Right lobe of liver (tissue), 6 donors: Measurements from ENCODE around the gene FYN. TPM values are rescaled to one million over a fixed set of nuclear protein-coding genes. Genes with fewer than 3 reads are reported as not detected.

ENCODE experiments used
- ATAC-seq, 4 donors: fragments of 200-7000 bp; cut with Tn5 transposase; one replicate each; pipeline ENCODE4 v1.9.1; 2020; ENCODE audit warnings: mild to moderate bottlenecking in 4 of 4, moderate library complexity in 4 of 4
- DNase-seq, 3 donors: peaks; one replicate each; pipeline ENCODE4 v3.0.0-alpha.2; 2020
- H3K27ac ChIP-seq, 3 donors: fragments of 200-600 bp; one replicate each; pipeline ENCODE4 v1.8.0; 2022
- H3K27me3 ChIP-seq, 2 donors: fragments of 200-600 bp; one replicate each; pipeline ENCODE4 v1.8.0; 2022
- H3K36me3 ChIP-seq, 4 donors: fragments of 200-600 bp; sonication (generic) in 1 of 4; one replicate each; pipeline versions ENCODE4 v1.5.1 to v1.8.0; 2017 to 2022; ENCODE audit warnings: control low read depth in 1 of 4
- H3K4me1 ChIP-seq, 4 donors: fragments of 200-600 bp; sonication (generic) in 1 of 4; one replicate each; pipeline versions ENCODE4 v1.5.1 to v1.8.0; 2017 to 2022; ENCODE audit warnings: control low read depth in 1 of 4
- H3K4me3 ChIP-seq, 3 donors: fragments of 200-600 bp; one replicate each; pipeline ENCODE4 v1.8.0; 2022
- H3K9me3 ChIP-seq, 4 donors: fragments of 200-600 bp; sonication (generic) in 1 of 4; one replicate each; pipeline versions ENCODE4 v1.5.1 to v1.8.0; 2017 to 2022; ENCODE audit warnings: control low read depth in 1 of 4
- CTCF ChIP-seq, 4 donors: fragments of 200-600 bp in 3 of 4; fragments of 450-650 bp in 1 of 4; IDR thresholded peaks; one replicate each; pipeline versions ENCODE4 v1.5.1 to v1.8.0; 2016 to 2022; ENCODE audit warnings: antibody characterized with exemption in 4 of 4, mild to moderate bottlenecking in 2 of 4
- POLR2A ChIP-seq: fragments of 450-650 bp; IDR thresholded peaks from one replicate; pipeline ENCODE4 v1.6.1; 2017; ENCODE audit warnings: antibody characterized with exemption, mild to moderate bottlenecking
- WGBS: methylation state at CpG from one replicate; pipeline ENCODE4 v1.1.6; 2018; ENCODE audit warnings: low coverage, low lambda C conversion rate; ENCODE audit not compliant: insufficient coverage; ENCODE audit errors: missing lambda C conversion rate; 5-methylcytosine and 5-hydroxymethylcytosine counted together
- intact Hi-C, 2 donors: fragments of 100-400 bp; cut with DNase I; formaldehyde crosslinking; loops; one replicate each; pipeline versions ENCODE4 v1.11.2 to v1.14.1; 2022
- total RNA-seq, 6 experiments: library from RNA; depleted of rRNA in 2 of 6; stranded (reverse); fragments of >200 nt in 2 of 6; fragmentation: NEBNext Ultra II Directional in 3 of 6; extraction: Animal tissue kit (Norgen Biotek cat#: 25700) in 3 of 6; gene quantifications; one replicate each; pipeline versions ENCODE4 v1.1.0 to v1.2.4, GENCODE V29; 2016 to 2023
- donor health status: DM: no; HTN: yes; CAD: no.
- donor health status: DM: no; HTN: no; CAD: no.
- donor health status: DM: no; HTN: no; CAD: no.
- donor health status: DM: no; HTN: yes; CAD: no.
- donor health status: DM: no; HTN: yes; CAD: no.

Gene FYN
- total RNA-seq, 6 experiments from 2014 or later, result 16.8 to 33.7 (median 23.5) TPM

GRCh38 chr6:111680015-111680712 is 193.1 kb downstream of the FYN start:
- Histone ChIP-seq H3K27ac (peak overlapping the region in 1 of 3 donors; percentile 70), H3K4me1 (peaks cover 0 to 61% (median 22%) of the 10 kb centered on the region in 4 donors), H3K4me3 (no peak overlapping the region), H3K36me3 (no peaks in the 10 kb centered on the region), H3K27me3 (no peaks in the 10 kb centered on the region), H3K9me3 (no peaks in the 10 kb centered on the region)
- TF ChIP-seq CTCF (IDR thresholded peaks at IDR 0.05) (no peak), POLR2A (no peak)
- intact Hi-C loops, result no loop called here
- ATAC-seq (no peak), DNase-seq (no peak)
- WGBS, result 84% methylated on average over 7 of the region's 7 CpGs

DNA sequence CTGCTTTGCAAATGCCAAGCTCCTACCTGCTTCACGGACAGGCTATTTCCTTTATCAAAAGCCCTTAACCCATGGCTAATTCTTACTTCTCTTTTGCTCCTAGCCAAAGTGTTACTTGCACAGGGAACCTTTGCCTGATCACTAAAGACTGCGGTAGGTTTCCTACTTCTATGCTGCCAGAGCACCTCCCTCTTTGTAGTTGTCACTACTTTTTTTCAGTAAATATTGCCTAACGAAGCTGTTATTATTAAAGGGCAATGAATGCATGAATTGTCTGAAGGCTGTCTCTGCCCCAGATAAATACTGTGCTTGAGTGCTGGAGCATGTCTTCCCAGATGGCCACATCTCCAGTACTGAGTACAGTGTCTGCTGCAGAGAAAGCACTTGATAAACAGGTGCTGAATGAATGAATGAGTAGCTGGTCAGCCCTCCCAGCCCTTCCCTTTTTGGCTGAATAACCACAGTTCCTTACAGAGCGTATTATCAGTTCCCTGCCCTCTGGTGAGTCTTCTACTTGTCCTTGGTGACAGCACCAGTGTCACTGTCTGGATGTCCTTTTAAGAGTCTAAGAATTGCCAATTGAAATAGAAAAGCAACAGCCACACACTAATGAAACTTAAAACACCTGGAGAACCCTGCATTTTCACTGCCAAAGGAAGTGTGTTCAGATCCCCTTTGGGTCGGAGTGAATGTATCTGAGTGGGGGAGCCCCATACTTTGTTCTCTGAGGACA is 194.0 kb downstream of the FYN start:
- Histone ChIP-seq H3K9me3 (no peaks in the 10 kb centered on the region), H3K27me3 (no peaks in the 10 kb centered on the region), H3K4me1 (peaks cover 0 to 52% (median 18%) of the 10 kb centered on the region in 4 donors), H3K27ac (peak overlapping the region; percentile 3 to 70 (median 12)), H3K36me3 (no peaks in the 10 kb centered on the region), H3K4me3 (peak overlapping the region in 1 of 3 donors; percentile 14)
- no peak for DNase-seq
- intact Hi-C loops, result no loop called here
- WGBS, result 42% methylated on average over 5 of the region's 5 CpGs
- ATAC-seq, result peak; percentile 45 to 60 (median 53)
- TF ChIP-seq POLR2A (peak; percentile 49), CTCF (IDR thresholded peaks at IDR 0.05) (no peak)

DNA sequence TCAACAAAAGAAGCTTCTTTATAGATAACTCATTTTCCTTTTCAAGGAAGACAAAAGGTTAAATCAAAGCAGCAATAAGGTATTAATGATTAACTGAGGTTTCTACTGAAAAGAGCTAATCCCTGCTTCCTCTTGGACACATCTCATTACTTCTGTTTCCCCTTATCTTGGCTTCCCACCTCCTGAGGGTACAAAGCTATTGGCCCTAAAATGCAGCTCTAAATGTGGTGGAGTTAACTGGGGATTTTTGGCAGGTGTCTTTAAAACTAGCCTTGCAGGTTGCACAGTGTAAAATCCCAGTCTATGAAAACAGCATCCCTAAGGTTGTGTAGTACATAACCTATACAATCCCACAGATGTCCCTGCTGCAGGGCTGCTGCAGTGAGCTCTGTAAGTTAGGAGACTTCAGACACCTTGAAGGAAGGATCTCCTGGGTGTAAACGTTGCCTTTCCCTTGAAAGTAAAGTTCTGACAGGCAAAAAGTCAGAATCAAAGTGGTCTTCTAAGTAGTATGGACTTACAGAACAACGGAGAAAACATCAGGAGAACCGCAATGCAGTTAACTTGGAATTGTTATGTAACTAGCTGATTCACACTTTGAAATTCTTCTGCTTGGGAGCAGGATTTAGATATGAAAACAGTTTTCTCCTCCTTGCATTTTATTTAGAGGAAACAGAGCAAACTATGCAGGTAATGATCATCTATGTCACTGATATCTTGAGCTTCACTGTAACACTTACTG is 195.8 kb downstream of the FYN start:
- peaks cover 0 to 36% (median 12%) of the 10 kb centered on the region in 4 donors for H3K4me1 ChIP-seq
- H3K4me3 ChIP-seq, result peak overlapping the region in 2 of 3 donors; percentile 12 to 54
- TF ChIP-seq CTCF (IDR thresholded peaks at IDR 0.05), result no peak
- TF ChIP-seq POLR2A, result no peak
- peaks cover 0 to 8% (median 0%) of the 10 kb centered on the region in 4 donors for H3K36me3 ChIP-seq
- 18% methylated on average over 3 of the region's 3 CpGs for WGBS
- no peaks in the 10 kb centered on the region for H3K9me3 ChIP-seq
- H3K27me3 ChIP-seq, result no peaks in the 10 kb centered on the region
- H3K27ac ChIP-seq, result peak overlapping the region; percentile 15 to 66 (median 62)
- intact Hi-C loops, result no loop called here
- ATAC-seq (peak; percentile 48 to 80 (median 60)), DNase-seq (no peak)

- Histone ChIP-seq H3K27me3 (no peaks in the 10 kb centered on the region), H3K4me3 (peak overlapping the region; percentile 20 to 54 (median 51)), H3K4me1 (peaks cover 0 to 36% (median 12%) of the 10 kb centered on the region in 4 donors), H3K36me3 (peaks cover 0 to 11% (median 0%) of the 10 kb centered on the region in 4 donors), H3K27ac (peak overlapping the region; percentile 15 to 66 (median 62)), H3K9me3 (no peaks in the 10 kb centered on the region)
- intact Hi-C loops, result no loop called here
- ATAC-seq (peak; percentile 65 to 81 (median 74)), DNase-seq (peak in 1 of 3 donors; percentile 69)
- 27% methylated on average over 2 of the region's 2 CpGs for WGBS
- TF ChIP-seq CTCF (IDR thresholded peaks at IDR 0.05), result no peak
- TF ChIP-seq POLR2A, result no peak
Observed at GRCh38 chr6:111676383-111676782, 196.9 kb downstream of the FYN start.
